Measurements from ENCODE around the gene OTOP2.

The OTOP2 gene

DNA sequence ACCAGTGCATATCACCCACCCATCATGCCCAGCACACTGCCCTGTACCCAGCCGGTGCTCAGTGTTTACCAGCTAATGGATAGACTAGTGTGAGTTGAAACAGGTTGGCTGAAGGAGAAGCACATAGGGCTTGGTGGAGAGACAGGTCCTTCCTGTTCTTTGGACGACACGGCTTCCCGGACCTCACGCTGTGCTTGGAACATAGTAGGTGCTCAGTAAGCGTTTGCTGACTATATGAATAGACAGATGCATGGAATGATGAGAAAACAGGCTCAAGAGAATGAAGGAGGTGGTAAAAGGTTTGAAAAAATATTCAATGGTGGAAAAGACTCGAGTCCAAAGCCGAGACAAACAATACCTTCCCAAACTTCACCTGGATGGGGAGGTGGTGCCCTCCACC is 23.9 kb upstream of the OTOP2 start:
- H3K79me2 ChIP-seq (ENCODE audit: control insufficient read depth, insufficient read depth, low read length): no peaks in the 10 kb centered on the region
- H3K9ac ChIP-seq (ENCODE audit: low read length): no peak overlapping the region
- H3K27me3 ChIP-seq (ENCODE audit: insufficient read depth, low read length, poor library complexity): no peaks in the 10 kb centered on the region
- no peak overlapping the region for H2BK15ac ChIP-seq (replicated peaks; ENCODE audit: low read depth)
- no peak overlapping the region for H2BK120ac ChIP-seq (ENCODE audit: low read depth, low read length)
- H3K79me1 ChIP-seq (ENCODE audit: low read length): no peaks in the 10 kb centered on the region
- H3K18ac ChIP-seq (ENCODE audit: low read length): no peak overlapping the region
- no CpG with 5 or more reads among the region's 8 CpGs for WGBS (ENCODE audit: extremely low coverage, insufficient coverage, low lambda C conversion rate)
- no peak overlapping the region for H3K27ac ChIP-seq (ENCODE audit: low read depth, low read length)
- no peak overlapping the region for H4K8ac ChIP-seq (ENCODE audit: low read depth, low read length)
- no peak for DNase-seq
- H3K56ac ChIP-seq (ENCODE audit: low read length): no peak overlapping the region
- no peak overlapping the region for H2BK5ac ChIP-seq (ENCODE audit: low read length)
- H3K4ac ChIP-seq (ENCODE audit: low read depth, low read length): no peak overlapping the region
- H3K23ac ChIP-seq (ENCODE audit: low read length): no peak overlapping the region
- H2AK5ac ChIP-seq (ENCODE audit: low read length): no peak overlapping the region
- H3K36me3 ChIP-seq (ENCODE audit: control insufficient read depth, insufficient read depth, low read length): no peaks in the 10 kb centered on the region
- no peaks in the 10 kb centered on the region for H3K4me1 ChIP-seq (ENCODE audit: control insufficient read depth, low read depth, low read length)
- no peak overlapping the region for H4K5ac ChIP-seq (ENCODE audit: low read length)
- H3K4me2 ChIP-seq (ENCODE audit: low read length): no peak overlapping the region
- H3K4me3 ChIP-seq (ENCODE audit: low read length): no peak overlapping the region

DNA sequence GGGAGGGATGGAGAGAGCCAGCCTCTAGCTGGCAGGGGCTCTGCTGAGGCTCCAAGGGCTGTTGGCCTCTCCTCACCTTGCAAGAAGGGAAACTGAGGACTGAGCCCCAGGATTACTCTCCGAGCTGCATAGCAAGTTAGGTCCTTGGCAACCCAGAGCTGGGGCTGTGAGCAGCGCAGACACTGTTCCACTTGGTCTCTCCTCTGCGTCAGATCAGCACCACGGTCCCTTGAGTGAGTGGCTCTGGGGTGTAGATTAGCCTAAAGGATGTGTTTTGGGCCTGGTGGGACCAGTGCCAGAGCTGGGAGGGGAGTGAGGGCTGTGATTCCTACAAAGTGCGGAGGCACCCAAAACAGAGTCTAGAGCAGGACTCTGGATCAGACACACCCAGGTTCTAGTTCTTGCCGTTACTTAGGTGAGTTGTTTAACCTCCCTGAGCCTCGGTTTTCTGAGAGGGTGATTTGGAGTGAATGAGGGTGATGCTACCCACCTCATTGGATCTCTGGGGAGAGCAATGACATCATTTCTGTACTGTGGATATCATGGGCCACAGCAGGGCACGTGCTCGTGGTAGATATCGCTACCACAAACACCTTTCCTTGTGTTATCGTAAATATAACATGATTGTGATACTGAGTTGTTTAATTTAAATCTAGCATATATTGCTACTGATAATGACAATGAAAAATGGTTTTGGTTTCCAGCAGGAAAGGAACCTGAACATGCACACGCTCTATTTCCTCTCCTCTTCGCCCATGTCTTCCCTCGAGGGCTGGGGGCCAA is 22.5 kb upstream of the OTOP2 start:
- H3K79me1 ChIP-seq (ENCODE audit: low read length): no peaks in the 10 kb centered on the region
- H3K36me3 ChIP-seq (ENCODE audit: control insufficient read depth, insufficient read depth, low read length): no peaks in the 10 kb centered on the region
- H2AK5ac ChIP-seq (ENCODE audit: low read length): no peak overlapping the region
- no peak overlapping the region for H2BK5ac ChIP-seq (ENCODE audit: low read length)
- H3K79me2 ChIP-seq (ENCODE audit: control insufficient read depth, insufficient read depth, low read length): no peaks in the 10 kb centered on the region
- H3K27ac ChIP-seq (ENCODE audit: low read depth, low read length): no peak overlapping the region
- no peak for DNase-seq
- no peak overlapping the region for H4K5ac ChIP-seq (ENCODE audit: low read length)
- no peaks in the 10 kb centered on the region for H3K4me1 ChIP-seq (ENCODE audit: control insufficient read depth, low read depth, low read length)
- no peak overlapping the region for H3K4ac ChIP-seq (ENCODE audit: low read depth, low read length)
- no peak overlapping the region for H3K4me2 ChIP-seq (ENCODE audit: low read length)
- no peak overlapping the region for H3K9ac ChIP-seq (ENCODE audit: low read length)
- no peak overlapping the region for H3K4me3 ChIP-seq (ENCODE audit: low read length)
- no peak overlapping the region for H2BK120ac ChIP-seq (ENCODE audit: low read depth, low read length)
- no peaks in the 10 kb centered on the region for H3K27me3 ChIP-seq (ENCODE audit: insufficient read depth, low read length, poor library complexity)
- no CpG with 5 or more reads among the region's 14 CpGs for WGBS (ENCODE audit: extremely low coverage, insufficient coverage, low lambda C conversion rate)
- no peak overlapping the region for H3K56ac ChIP-seq (ENCODE audit: low read length)
- no peak overlapping the region for H4K8ac ChIP-seq (ENCODE audit: low read depth, low read length)
- H3K18ac ChIP-seq (ENCODE audit: low read length): no peak overlapping the region
- H2BK15ac ChIP-seq (replicated peaks; ENCODE audit: low read depth): no peak overlapping the region
- H3K23ac ChIP-seq (ENCODE audit: low read length): no peak overlapping the region

DNA sequence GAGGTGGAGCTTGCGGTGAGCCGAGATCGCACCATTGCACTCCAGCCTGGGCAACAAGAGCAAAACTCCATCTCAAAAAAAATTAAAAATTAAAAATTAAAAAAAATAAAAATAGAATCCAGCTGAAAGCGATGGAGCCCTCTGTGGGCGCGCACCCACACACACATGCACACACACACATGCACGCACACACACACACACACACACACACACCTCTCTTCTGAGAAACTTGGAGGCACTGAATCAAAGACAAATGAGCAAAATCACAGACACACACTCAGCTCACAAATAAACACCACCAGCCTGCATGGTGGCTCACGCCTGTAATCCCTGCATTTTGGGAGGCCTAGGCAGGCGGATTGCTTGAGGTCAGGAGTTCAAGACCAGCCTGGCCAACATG is 21.0 kb upstream of the OTOP2 start:
- WGBS (ENCODE audit: extremely low coverage, insufficient coverage, low lambda C conversion rate): no CpG with 5 or more reads among the region's 9 CpGs

GRCh38 chr17:74903671-74904070 is 20.4 kb upstream of the OTOP2 start:
- no peaks in the 10 kb centered on the region for H3K4me1 ChIP-seq (ENCODE audit: control insufficient read depth, low read depth, low read length)
- H2AK5ac ChIP-seq (ENCODE audit: low read length): no peak overlapping the region
- no CpG with 5 or more reads among the region's 6 CpGs for WGBS (ENCODE audit: extremely low coverage, insufficient coverage, low lambda C conversion rate)
- H2BK120ac ChIP-seq (ENCODE audit: low read depth, low read length): no peak overlapping the region
- no peak for DNase-seq
- no peak overlapping the region for H3K18ac ChIP-seq (ENCODE audit: low read length)
- H4K5ac ChIP-seq (ENCODE audit: low read length): no peak overlapping the region
- no peak overlapping the region for H3K4ac ChIP-seq (ENCODE audit: low read depth, low read length)
- H3K36me3 ChIP-seq (ENCODE audit: control insufficient read depth, insufficient read depth, low read length): no peaks in the 10 kb centered on the region
- H3K4me2 ChIP-seq (ENCODE audit: low read length): no peak overlapping the region
- H2BK5ac ChIP-seq (ENCODE audit: low read length): no peak overlapping the region
- H3K9ac ChIP-seq (ENCODE audit: low read length): no peak overlapping the region
- H3K4me3 ChIP-seq (ENCODE audit: low read length): no peak overlapping the region
- no peak overlapping the region for H2BK15ac ChIP-seq (replicated peaks; ENCODE audit: low read depth)
- no peak overlapping the region for H3K27ac ChIP-seq (ENCODE audit: low read depth, low read length)
- H3K79me1 ChIP-seq (ENCODE audit: low read length): no peaks in the 10 kb centered on the region
- no peaks in the 10 kb centered on the region for H3K27me3 ChIP-seq (ENCODE audit: insufficient read depth, low read length, poor library complexity)
- no peak overlapping the region for H4K8ac ChIP-seq (ENCODE audit: low read depth, low read length)
- H3K23ac ChIP-seq (ENCODE audit: low read length): no peak overlapping the region
- no peaks in the 10 kb centered on the region for H3K79me2 ChIP-seq (ENCODE audit: control insufficient read depth, insufficient read depth, low read length)
- no peak overlapping the region for H3K56ac ChIP-seq (ENCODE audit: low read length)

More for the DNA sequence above, 21.0 kb upstream of the OTOP2 start:
- no peak for DNase-seq
- H3K4me3 ChIP-seq (ENCODE audit: low read length): no peak overlapping the region
- H3K9ac ChIP-seq (ENCODE audit: low read length): no peak overlapping the region
- no peak overlapping the region for H2BK120ac ChIP-seq (ENCODE audit: low read depth, low read length)
- H4K8ac ChIP-seq (ENCODE audit: low read depth, low read length): no peak overlapping the region
- H2BK15ac ChIP-seq (replicated peaks; ENCODE audit: low read depth): no peak overlapping the region
- no peak overlapping the region for H4K5ac ChIP-seq (ENCODE audit: low read length)
- H3K4me1 ChIP-seq (ENCODE audit: control insufficient read depth, low read depth, low read length): no peaks in the 10 kb centered on the region
- no peak overlapping the region for H3K23ac ChIP-seq (ENCODE audit: low read length)
- no peak overlapping the region for H3K4ac ChIP-seq (ENCODE audit: low read depth, low read length)
- H3K4me2 ChIP-seq (ENCODE audit: low read length): no peak overlapping the region
- H3K27ac ChIP-seq (ENCODE audit: low read depth, low read length): no peak overlapping the region
- H2BK5ac ChIP-seq (ENCODE audit: low read length): no peak overlapping the region
- H3K27me3 ChIP-seq (ENCODE audit: insufficient read depth, low read length, poor library complexity): no peaks in the 10 kb centered on the region
- H2AK5ac ChIP-seq (ENCODE audit: low read length): no peak overlapping the region
- H3K79me2 ChIP-seq (ENCODE audit: control insufficient read depth, insufficient read depth, low read length): no peaks in the 10 kb centered on the region
- H3K79me1 ChIP-seq (ENCODE audit: low read length): no peaks in the 10 kb centered on the region
- H3K36me3 ChIP-seq (ENCODE audit: control insufficient read depth, insufficient read depth, low read length): no peaks in the 10 kb centered on the region
- H3K18ac ChIP-seq (ENCODE audit: low read length): no peak overlapping the region
- H3K56ac ChIP-seq (ENCODE audit: low read length): no peak overlapping the region

GRCh38 chr17:74904687-74905409 is 19.2 kb upstream of the OTOP2 start:
- Histone ChIP-seq H4K8ac (ENCODE audit: low read depth, low read length) (no peak overlapping the region), H3K36me3 (ENCODE audit: control insufficient read depth, insufficient read depth, low read length) (no peaks in the 10 kb centered on the region), H2AK5ac (ENCODE audit: low read length) (no peak overlapping the region), H3K4ac (ENCODE audit: low read depth, low read length) (no peak overlapping the region), H2BK120ac (ENCODE audit: low read depth, low read length) (no peak overlapping the region), H3K4me1 (ENCODE audit: control insufficient read depth, low read depth, low read length) (no peaks in the 10 kb centered on the region), H3K27ac (ENCODE audit: low read depth, low read length) (no peak overlapping the region), H3K9ac (ENCODE audit: low read length) (no peak overlapping the region), H3K23ac (ENCODE audit: low read length) (no peak overlapping the region), H3K27me3 (ENCODE audit: insufficient read depth, low read length, poor library complexity) (no peaks in the 10 kb centered on the region), H3K79me2 (ENCODE audit: control insufficient read depth, insufficient read depth, low read length) (no peaks in the 10 kb centered on the region), H3K4me3 (ENCODE audit: low read length) (no peak overlapping the region), H3K18ac (ENCODE audit: low read length) (no peak overlapping the region), H4K5ac (ENCODE audit: low read length) (no peak overlapping the region), H3K4me2 (ENCODE audit: low read length) (no peak overlapping the region), H2BK15ac (replicated peaks; ENCODE audit: low read depth) (no peak overlapping the region), H2BK5ac (ENCODE audit: low read length) (no peak overlapping the region), H3K79me1 (ENCODE audit: low read length) (no peaks in the 10 kb centered on the region), H3K56ac (ENCODE audit: low read length) (no peak overlapping the region)
- WGBS (ENCODE audit: extremely low coverage, insufficient coverage, low lambda C conversion rate): no CpG with 5 or more reads among the region's 7 CpGs
- no peak for DNase-seq

Measured in mesendoderm (in vitro differentiated cells).